ENCODE measurements around the gene POLA2.

GRCh38 chr11:65293909-65294381 is 32.2 kb downstream of the POLA2 start:
- TF ChIP-seq POLR2AphosphoS5 (IDR thresholded peaks at IDR 0.05; ENCODE audit: low read depth, low read length) (no peak), POLR2A (IDR thresholded peaks at IDR 0.05; ENCODE audit: low read depth, low read length) (no peak), TAF1 (IDR thresholded peaks at IDR 0.05; ENCODE audit: borderline replicate concordance, low read depth, low read length) (no peak)
